HG03066 (cell line): ENCODE data around the gene HAGHL.
"Not testable (repeated sequence)": the region's sequence is repeated elsewhere in the genome, so short reads cannot be mapped to it uniquely, and the experiment has no call there.

Experiments
- ATAC-seq: cut with Tn5 transposase; IDR thresholded peaks from one replicate; pipeline ENCODE4 v1.9.1; 2021; ENCODE audit warnings: low read depth; ENCODE audit not compliant: unreplicated experiment

HAGHL gene

GRCh38 chr16:706189-707061 lies 20.5 kb upstream of the HAGHL start:
- no peak for ATAC-seq

- ATAC-seq, result no peak
These were observed 19.8 kb upstream of the HAGHL start for GRCh38 chr16:707062-707538.

GRCh38 chr16:708019-708418 lies 18.9 kb upstream of the HAGHL start:
- no peak for ATAC-seq

GRCh38 chr16:708959-709358 lies 17.9 kb upstream of the HAGHL start:
- no peak for ATAC-seq

GRCh38 chr16:709566-710499 lies 17.1 kb upstream of the HAGHL start:
- ATAC-seq, result no peak

DNA sequence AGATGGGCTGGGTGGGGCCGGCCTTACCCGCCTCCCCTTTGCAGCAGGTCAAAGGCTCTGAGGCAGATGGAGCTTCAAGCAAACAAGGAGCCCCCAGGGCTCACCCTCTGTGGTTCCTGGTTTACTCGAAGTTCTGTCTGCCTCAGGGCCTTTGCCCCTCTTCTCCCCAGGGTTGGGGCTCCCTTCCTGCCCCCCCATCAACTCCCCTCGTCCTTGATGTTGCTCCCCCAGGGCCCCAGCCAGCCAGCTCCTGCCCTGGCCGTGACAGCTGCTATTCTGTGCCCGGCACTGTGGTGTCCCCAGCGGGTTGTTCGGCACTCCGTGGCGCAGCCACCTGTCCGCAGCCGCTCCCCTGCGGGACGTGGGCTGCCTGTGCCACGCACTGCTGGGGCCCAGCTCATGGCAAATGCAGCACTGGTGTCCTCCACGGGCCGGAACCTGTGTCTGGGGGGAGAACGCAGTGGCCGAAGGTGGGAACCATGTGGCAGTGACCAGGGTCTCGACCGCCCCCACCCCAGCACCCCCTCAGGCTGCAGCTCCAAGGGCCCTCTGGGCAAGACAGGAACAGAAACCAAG lies 16.3 kb upstream of the HAGHL start:
- ATAC-seq, result no peak

- ATAC-seq, result no peak
These were observed 15.8 kb upstream of the HAGHL start for GRCh38 chr16:711084-711483.

GRCh38 chr16:711548-712320 lies 15.2 kb upstream of the HAGHL start:
- ATAC-seq, result no peak

DNA sequence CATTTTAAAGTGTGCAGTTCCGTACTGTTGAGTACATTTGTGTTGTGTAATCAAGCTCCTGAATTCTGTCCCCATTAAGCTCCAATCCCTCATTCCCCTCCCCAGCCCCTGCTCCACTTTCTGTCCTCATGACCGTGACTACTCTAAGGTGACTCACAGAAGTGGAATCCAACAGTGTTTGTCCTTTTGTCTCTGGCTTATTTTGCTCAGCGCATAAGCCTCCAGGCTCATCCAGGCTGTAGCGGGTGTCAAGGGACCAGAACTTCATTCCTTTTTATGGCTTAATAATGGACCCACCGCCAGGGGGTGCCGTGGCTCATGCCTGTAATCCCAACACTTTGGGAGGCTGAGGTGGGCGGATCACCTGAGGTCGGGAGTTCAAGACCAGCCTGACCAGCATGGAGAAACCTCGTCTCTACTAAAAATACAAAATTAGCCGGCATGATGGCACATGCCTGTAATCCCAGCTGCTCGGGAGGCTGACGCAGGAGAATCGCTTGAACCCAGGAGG lies 14.1 kb upstream of the HAGHL start:
- not testable (repeated sequence) for ATAC-seq

DNA sequence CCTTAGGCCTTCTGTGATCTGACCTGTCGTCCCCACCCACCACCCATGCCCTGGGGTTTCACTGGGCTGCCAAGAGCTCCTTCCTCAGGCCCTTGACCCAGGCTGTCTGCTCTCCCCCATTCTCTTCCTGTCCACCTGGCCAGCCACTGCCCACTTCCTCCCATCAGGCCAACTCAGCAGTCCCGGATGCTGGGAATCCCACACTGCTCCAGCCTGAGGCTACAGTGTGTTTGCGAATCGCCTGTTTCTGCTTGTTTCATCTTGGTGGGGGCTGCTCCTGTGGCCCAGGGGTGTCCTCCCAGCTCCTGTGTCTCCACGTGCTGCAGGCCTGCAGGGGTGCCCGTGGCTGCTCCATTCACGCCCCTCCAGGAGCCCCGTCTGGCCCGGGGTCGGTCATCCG lies 12.8 kb upstream of the HAGHL start:
- ATAC-seq, result no peak

GRCh38 chr16:714558-715476 lies 12.1 kb upstream of the HAGHL start, which contains the start of gene METRN:
Gene METRN (plus strand): TSS chr16:715118. CDS start chr16:715290, 172 bp downstream.
- ATAC-seq, result peak; percentile 56

- no peak for ATAC-seq
These were observed 11.3 kb upstream of the HAGHL start for GRCh38 chr16:715477-716199.

DNA sequence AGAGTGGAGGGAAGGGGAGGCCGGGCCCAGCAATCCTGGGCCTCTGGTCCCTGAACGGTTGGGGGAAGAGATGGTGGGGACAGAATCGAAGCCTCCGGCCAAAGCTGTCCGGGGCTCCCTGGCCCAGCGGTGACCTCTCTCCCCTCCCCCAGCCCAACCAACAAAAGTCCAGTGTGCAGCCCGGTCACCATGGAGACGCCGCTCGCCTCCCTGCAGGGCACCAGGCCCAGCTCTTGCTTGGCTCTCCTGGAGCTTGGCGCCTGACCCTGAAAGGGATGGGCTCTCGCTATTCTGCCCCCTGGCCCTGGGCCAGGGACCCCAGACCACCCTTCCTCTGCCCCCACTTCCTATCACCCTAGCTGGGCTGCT lies 10.7 kb upstream of the HAGHL start:
- ATAC-seq, result no peak

DNA sequence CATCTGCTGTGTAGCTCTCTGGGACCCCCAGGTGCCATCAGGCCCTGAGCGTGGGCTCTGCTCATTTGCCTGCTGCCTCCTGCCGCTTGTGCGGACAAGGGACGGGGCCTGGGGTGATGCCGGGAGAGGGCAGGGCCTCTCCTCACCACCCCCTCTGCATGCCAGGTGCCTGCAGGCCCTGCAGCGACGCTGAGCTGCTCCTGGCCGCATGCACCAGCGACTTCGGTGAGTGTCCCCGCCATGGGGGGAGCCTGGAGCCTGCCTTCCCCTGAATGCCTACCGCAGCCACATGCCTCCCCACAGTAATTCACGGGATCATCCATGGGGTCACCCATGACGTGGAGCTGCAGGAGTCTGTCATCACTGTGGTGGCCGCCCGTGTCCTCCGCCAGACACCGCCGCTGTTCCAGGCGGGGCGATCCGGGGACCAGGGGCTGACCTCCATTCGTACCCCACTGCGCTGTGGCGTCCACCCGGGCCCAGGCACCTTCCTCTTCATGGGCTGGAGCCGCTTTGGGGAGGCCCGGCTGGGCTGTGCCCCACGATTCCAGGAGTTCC lies 10.1 kb upstream of the HAGHL start:
- ATAC-seq, result no peak

- ATAC-seq, result no peak
These were observed 9.3 kb upstream of the HAGHL start for GRCh38 chr16:717450-718245.

- no peak for ATAC-seq
These were observed 8.5 kb upstream of the HAGHL start for GRCh38 chr16:718389-718788.

GRCh38 chr16:718922-719321 lies 8.0 kb upstream of the HAGHL start:
- ATAC-seq, result no peak
